Stomach (tissue), 4 donors: Measurements from ENCODE around the gene RFTN1.

Experiments used
- POLR2A ChIP-seq, 4 donors: fragments of 450-650 bp; IDR thresholded peaks; one replicate each; pipeline ENCODE4 v1.6.1; 2016; ENCODE audit warnings: antibody characterized with exemption in 4 of 4, control low read depth in 2 of 4, mild to moderate bottlenecking in 1 of 4, moderate library complexity in 1 of 4
- TF ChIP-seq, protein P1 (sequence below), 7 experiments: fragments of 450-650 bp in 4 of 7; fragments of 200-600 bp in 3 of 7; sonication (generic) in 3 of 7; IDR thresholded peaks; one replicate each; pipeline ENCODE4 v1.5.1; 2016 to 2019; ENCODE audit warnings: antibody characterized with exemption in 7 of 7, control low read depth in 2 of 7, mild to moderate bottlenecking in 1 of 7

DNA sequence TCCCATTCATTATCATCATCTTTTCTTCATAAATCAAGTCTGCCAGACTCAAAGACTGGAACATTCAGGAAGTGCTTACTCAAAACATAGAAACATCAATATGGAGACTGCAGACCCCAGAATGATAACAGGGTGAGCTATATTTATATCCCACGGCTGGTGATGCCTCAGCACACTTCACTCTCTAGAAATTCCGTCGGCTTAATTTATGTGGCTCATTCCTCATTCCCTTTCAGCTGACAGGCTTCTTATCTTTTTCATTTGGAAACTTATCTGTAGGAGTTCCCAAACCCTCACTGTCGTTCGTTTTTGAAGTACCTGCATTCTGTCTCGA, 45.5 kb downstream of the RFTN1 start:
- TF ChIP-seq, protein P1, sequence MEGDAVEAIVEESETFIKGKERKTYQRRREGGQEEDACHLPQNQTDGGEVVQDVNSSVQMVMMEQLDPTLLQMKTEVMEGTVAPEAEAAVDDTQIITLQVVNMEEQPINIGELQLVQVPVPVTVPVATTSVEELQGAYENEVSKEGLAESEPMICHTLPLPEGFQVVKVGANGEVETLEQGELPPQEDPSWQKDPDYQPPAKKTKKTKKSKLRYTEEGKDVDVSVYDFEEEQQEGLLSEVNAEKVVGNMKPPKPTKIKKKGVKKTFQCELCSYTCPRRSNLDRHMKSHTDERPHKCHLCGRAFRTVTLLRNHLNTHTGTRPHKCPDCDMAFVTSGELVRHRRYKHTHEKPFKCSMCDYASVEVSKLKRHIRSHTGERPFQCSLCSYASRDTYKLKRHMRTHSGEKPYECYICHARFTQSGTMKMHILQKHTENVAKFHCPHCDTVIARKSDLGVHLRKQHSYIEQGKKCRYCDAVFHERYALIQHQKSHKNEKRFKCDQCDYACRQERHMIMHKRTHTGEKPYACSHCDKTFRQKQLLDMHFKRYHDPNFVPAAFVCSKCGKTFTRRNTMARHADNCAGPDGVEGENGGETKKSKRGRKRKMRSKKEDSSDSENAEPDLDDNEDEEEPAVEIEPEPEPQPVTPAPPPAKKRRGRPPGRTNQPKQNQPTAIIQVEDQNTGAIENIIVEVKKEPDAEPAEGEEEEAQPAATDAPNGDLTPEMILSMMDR (IDR thresholded peaks at IDR 0.05), result no peak
- TF ChIP-seq POLR2A (IDR thresholded peaks at IDR 0.05), result no peak
